IPS-20b (cell line): ENCODE measurements around the gene TMOD1.
"Not testable (repeated sequence)": the region's sequence is repeated elsewhere in the genome, so short reads cannot be mapped to it uniquely, and the experiment has no call there.

Experiments used
- H3K27ac ChIP-seq: one replicate; pipeline ENCODE4 v1.5.1; 2013; ENCODE audit warnings: low read length
- H3K27me3 ChIP-seq: 2 replicates; pipeline ENCODE4 v1.6.1; 2013; ENCODE audit warnings: mild to moderate bottlenecking, low read length, inconsistent platforms; ENCODE audit not compliant: insufficient read depth
- H3K36me3 ChIP-seq: 2 replicates; pipeline ENCODE4 v1.6.1; 2013; ENCODE audit warnings: low read depth, mild to moderate bottlenecking, inconsistent platforms, low read length, moderate library complexity; ENCODE audit not compliant: insufficient read depth
- H3K4me1 ChIP-seq: 2 replicates; pipeline ENCODE4 v1.6.1; 2013; ENCODE audit warnings: mild to moderate bottlenecking, control low read depth, inconsistent platforms, low read length, moderate library complexity; ENCODE audit not compliant: insufficient read depth
- H3K4me3 ChIP-seq: 2 replicates; pipeline ENCODE4 v1.5.1; 2013; ENCODE audit warnings: mild to moderate bottlenecking, low read length, inconsistent platforms
- H3K9ac ChIP-seq: 2 replicates; pipeline ENCODE4 v1.6.1; 2013; ENCODE audit warnings: low read depth, mild to moderate bottlenecking, inconsistent platforms, low read length, moderate library complexity
- H3K9me3 ChIP-seq: 2 replicates; pipeline ENCODE4 v1.6.1; 2013; ENCODE audit warnings: mild to moderate bottlenecking, low read depth, low read length, inconsistent platforms; ENCODE audit not compliant: insufficient read depth

The TMOD1 gene

DNA sequence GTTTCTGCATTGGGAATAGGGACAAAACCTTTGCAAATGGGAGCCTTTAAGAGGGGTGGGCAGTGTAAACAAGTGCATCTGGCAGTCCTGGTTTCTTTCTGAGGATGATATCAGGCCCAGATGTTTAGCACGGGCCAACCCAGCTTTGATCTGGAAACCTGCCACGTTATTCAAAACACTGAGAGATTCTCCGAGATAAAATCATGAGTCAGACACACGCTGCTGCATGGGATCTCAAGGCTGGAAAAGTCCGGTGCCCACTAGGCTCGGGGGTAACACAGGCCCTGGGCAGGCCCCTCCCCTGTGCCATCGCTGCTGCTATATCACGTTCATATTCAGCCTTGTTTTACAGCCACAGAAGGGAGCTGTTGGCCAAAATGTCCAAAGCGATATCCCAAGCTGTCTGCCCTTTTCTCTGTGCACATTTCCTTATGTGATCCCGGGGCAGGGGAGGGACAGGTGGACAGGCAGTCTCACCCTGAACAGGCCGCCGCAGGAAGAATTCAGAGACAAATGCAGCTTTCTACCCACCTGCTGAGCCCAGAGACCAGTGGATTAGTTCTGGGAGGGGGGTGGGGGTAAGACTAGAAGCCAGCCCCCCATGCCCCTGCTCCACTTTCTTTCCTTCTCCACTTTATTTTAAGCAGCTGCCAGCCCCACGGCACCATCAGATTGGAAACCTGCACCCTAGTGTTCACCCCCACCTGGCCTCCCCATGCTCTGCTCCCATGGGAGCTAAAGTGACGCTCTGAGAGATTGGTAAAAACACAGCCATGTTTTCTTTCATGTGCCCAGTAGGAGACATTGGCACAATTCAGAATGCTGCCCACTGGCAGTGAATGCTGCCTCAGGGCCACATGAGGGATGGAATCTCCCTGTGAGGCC is 63.1 kb downstream of the TMOD1 start:
- no peak overlapping the region for H3K27ac ChIP-seq
- no peaks in the 10 kb centered on the region for H3K27me3 ChIP-seq
- H3K4me3 ChIP-seq, result no peak overlapping the region
- peaks cover 11% of the 10 kb centered on the region; the same call in 1 of the 2 replicates for H3K4me1 ChIP-seq
- H3K9me3 ChIP-seq, result no peaks in the 10 kb centered on the region
- H3K9ac ChIP-seq, result no peak overlapping the region
- no peaks in the 10 kb centered on the region for H3K36me3 ChIP-seq

DNA sequence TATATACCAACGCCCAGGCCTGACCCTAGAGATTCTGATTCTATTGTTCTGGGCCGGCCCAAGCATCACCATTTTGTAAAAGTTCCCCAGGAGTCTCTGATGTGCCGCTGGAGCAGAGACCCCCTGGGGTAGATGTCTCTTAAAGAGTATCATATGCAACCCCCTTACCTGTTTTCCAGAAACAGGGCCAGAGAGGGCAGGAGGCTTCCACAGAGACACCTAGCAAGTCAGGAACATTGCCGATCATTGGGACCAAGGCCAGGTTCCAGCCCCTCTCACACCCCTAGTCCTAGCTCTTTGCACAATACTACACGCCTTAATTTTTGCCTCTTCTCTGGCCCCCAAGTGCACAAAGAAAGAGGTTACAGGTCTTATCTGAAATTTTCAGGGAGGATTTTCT is 63.8 kb downstream of the TMOD1 start:
- H3K4me1 ChIP-seq, result peaks cover 11% of the 10 kb centered on the region; the same call in 1 of the 2 replicates
- H3K9ac ChIP-seq, result no peak overlapping the region

DNA sequence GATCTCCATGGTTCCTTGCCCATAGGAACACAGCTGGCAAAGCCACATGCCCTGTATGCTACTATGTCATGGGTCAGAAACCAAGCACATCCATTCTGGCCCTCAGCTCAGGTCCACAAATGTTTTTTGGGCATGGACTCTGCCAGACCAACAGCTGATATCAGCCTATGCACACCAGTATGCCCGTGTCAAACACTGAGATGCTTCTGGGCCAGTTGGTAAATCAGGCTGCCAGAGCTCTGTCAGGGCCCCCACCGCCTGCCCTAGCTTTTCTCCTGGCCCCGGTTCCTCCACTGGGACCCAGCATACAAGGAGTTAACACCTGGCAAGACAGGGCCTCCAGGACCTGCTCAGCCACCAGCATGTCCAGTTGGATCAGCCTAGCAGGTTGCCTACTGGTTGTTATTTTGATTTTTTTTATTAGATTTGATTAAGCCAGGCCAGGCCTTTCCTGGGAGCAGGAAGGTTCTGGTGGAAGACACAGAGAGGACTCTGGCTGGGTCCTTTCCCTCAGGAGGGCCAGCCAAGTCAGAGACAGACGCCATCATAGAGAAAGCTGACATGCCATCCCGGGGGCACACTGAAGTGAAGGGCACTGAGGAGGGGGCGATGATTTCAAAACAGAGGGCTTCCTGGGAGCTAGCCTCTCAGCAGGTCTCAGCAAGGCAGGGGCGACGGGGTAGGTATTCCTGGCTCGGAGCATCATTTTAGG is 65.9 kb downstream of the TMOD1 start:
- Histone ChIP-seq H3K4me3 (no peak overlapping the region), H3K9ac (no peak overlapping the region), H3K27ac (no peak overlapping the region), H3K9me3 (no peaks in the 10 kb centered on the region), H3K4me1 (peaks cover 11% of the 10 kb centered on the region; the same call in 1 of the 2 replicates), H3K36me3 (no peaks in the 10 kb centered on the region), H3K27me3 (no peaks in the 10 kb centered on the region)

More for the DNA sequence above, 63.8 kb downstream of the TMOD1 start:
- no peaks in the 10 kb centered on the region for H3K27me3 ChIP-seq
- H3K27ac ChIP-seq, result no peak overlapping the region
- H3K9me3 ChIP-seq, result no peaks in the 10 kb centered on the region
- H3K36me3 ChIP-seq, result no peaks in the 10 kb centered on the region
- H3K4me3 ChIP-seq, result no peak overlapping the region

DNA sequence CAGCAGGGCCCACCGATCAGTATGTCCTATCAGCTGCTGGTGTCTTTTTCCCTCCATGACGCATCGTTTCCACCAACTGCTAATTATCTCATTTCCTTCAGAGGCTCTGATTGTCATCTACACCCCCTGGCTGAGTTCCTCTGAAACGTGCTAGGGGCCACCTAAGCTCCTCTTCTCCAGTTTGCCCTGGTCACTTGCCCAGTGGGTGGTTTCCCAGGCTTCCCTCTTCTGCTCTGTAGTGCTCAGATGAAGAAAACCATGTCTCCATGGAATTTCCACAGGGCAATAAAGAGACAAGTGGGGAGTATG is 66.4 kb downstream of the TMOD1 start:
- no peaks in the 10 kb centered on the region for H3K27me3 ChIP-seq
- no peak overlapping the region for H3K9ac ChIP-seq
- no peak overlapping the region for H3K4me3 ChIP-seq
- no peaks in the 10 kb centered on the region for H3K9me3 ChIP-seq
- peaks cover 11% of the 10 kb centered on the region; the same call in 1 of the 2 replicates for H3K4me1 ChIP-seq
- no peak overlapping the region for H3K27ac ChIP-seq
- no peaks in the 10 kb centered on the region for H3K36me3 ChIP-seq

DNA sequence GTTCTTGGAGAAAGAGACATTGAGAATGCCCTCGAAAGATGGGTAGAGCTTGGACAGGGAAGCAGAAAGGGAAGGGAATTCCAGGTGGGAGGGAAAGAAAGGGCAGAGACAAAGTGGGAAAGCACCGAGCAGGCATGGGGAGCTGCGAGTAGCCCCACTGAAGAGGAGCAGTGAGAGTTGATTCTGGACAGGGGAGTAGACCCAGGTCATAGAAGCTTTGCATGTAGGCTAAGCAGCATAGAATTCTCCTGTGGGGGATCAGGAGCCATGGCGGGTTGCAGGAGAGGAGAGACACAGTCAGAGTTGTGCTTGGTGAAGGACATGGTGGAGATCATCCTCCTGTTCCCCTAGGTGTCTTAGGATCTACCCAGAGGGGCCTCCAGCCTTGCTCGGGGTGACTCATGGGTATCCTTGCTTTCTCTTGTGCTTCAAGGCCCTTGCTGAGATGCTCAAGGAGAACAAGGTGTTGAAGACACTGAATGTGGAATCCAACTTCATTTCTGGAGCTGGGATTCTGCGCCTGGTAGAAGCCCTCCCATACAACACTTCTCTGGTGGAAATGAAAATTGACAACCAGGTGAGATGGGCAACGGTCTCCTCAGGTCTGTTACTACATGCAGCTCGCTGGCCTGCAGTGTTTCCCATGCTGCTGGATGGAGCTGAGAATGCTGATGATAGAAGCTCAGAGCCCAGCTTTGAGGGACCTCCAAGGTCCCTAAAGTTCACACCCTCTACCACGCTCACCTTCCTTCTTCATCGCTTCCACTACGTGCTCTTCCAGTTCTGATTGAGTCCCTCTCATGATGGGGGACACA is 67.2 kb downstream of the TMOD1 start:
- no peaks in the 10 kb centered on the region for H3K36me3 ChIP-seq
- peaks cover 11% of the 10 kb centered on the region; the same call in 1 of the 2 replicates for H3K4me1 ChIP-seq
- no peaks in the 10 kb centered on the region for H3K27me3 ChIP-seq
- H3K27ac ChIP-seq, result no peak overlapping the region
- H3K4me3 ChIP-seq, result no peak overlapping the region
- no peaks in the 10 kb centered on the region for H3K9me3 ChIP-seq
- no peak overlapping the region for H3K9ac ChIP-seq

DNA sequence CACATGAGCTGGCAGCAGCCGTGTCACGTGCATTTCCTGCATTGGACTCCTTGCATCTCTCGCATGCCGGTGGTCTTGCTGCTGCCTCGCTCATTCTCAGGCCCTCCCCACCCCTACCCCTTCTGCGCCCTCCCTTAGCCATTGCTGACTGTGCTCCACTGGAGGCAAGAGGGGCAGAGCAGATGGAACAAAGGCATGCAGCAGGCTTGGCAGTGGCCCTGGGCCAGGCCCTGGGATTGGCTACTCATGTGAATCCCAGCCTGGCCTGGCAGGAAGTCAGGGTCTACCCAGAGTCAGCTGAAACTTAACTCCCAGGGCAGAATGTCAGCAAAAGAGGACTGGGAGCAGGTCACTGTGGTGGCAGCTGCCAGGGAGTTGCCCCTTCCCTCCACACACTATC is 69.4 kb downstream of the TMOD1 start:
- H3K4me3 ChIP-seq, result no peak overlapping the region
- no peak overlapping the region for H3K27ac ChIP-seq
- no peaks in the 10 kb centered on the region for H3K27me3 ChIP-seq
- no peaks in the 10 kb centered on the region for H3K4me1 ChIP-seq
- no peak overlapping the region for H3K9ac ChIP-seq
- no peaks in the 10 kb centered on the region for H3K9me3 ChIP-seq
- H3K36me3 ChIP-seq, result no peaks in the 10 kb centered on the region

DNA sequence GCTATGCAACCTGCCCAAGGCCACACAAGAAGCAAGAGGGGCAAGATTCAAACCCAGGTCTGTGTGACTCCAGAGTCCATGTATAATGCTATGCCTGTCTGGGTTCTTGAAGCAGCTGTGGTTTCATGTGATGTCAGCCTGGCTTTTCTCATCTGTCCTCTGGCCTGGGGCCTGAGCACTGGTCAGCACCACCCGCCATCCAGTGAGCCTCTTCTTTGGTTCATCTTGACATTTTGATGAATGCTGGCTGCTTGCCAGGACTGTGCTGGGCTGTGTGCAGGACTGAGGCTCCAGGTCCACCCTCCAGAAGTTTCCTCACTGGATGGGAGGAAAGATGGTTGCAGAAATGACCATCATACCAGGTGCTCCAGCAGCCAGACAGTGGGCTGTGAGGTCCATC is 70.2 kb downstream of the TMOD1 start:
- Histone ChIP-seq H3K9me3 (no peaks in the 10 kb centered on the region), H3K4me1 (no peaks in the 10 kb centered on the region), H3K27me3 (no peaks in the 10 kb centered on the region), H3K9ac (no peak overlapping the region), H3K4me3 (no peak overlapping the region), H3K36me3 (no peaks in the 10 kb centered on the region), H3K27ac (no peak overlapping the region)

DNA sequence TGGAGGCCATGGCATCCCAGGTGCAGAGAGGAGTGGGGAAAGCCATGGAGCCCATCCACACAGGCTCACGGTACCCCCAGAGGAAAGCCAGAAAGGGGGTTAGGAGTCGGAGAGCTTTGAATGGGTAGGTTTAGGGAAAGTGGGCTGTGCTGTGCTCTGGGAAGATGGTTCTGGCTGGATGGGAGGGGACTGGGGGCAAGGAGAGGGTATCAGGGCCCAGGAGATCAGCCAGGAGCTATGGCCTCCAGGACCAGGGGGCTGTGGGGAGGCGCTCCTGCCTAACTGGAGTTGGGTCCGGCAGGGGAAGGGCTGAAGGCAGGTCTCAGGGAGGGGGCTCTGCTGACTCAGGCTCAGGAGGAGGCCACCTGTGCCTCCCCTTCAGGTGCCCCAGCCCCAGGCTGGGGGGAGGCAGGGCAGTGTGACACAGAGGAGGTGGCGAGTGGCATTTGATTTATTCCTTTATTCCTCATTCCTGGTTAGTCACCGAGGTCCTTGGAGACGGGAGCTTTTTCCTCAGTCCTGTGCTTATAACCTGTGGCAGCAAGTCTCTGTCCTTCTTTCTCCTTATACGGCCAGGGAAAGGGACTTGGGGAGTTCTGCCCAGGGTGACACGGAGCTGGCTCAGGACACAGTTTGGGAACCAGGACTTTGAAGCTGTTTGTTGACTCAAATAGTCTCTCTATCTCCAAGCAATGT is 70.9 kb downstream of the TMOD1 start:
- Histone ChIP-seq H3K4me1 (no peaks in the 10 kb centered on the region), H3K4me3 (no peak overlapping the region), H3K36me3 (no peaks in the 10 kb centered on the region), H3K27me3 (no peaks in the 10 kb centered on the region), H3K27ac (no peak overlapping the region), H3K9me3 (no peaks in the 10 kb centered on the region), H3K9ac (no peak overlapping the region)

DNA sequence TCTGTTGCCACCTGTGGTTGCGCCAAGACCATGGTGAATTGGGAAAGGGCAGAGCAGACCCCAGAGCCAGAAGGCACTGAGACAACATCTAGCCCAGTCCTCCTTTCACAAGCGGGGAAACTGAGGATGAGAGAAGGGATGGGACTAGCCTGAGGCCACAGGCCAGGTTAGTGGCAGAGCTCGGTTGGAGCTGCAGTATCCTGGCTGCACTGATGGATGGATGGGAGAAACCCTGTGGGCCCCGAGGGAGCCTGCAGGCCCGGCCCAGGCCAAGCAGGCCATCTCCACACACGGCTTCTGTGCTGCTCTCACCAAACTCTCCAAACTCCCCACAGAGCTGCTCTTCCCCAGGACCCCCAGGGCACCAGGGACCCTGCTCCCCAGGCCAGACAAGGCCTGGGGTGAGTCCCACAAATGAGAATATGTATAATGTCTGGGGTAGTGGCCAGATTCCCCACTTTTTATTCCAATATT is 71.5 kb downstream of the TMOD1 start:
- no peaks in the 10 kb centered on the region for H3K9me3 ChIP-seq
- H3K4me1 ChIP-seq, result no peaks in the 10 kb centered on the region
- no peak overlapping the region for H3K4me3 ChIP-seq
- H3K36me3 ChIP-seq, result no peaks in the 10 kb centered on the region
- H3K27ac ChIP-seq, result no peak overlapping the region
- no peaks in the 10 kb centered on the region for H3K27me3 ChIP-seq
- no peak overlapping the region for H3K9ac ChIP-seq

DNA sequence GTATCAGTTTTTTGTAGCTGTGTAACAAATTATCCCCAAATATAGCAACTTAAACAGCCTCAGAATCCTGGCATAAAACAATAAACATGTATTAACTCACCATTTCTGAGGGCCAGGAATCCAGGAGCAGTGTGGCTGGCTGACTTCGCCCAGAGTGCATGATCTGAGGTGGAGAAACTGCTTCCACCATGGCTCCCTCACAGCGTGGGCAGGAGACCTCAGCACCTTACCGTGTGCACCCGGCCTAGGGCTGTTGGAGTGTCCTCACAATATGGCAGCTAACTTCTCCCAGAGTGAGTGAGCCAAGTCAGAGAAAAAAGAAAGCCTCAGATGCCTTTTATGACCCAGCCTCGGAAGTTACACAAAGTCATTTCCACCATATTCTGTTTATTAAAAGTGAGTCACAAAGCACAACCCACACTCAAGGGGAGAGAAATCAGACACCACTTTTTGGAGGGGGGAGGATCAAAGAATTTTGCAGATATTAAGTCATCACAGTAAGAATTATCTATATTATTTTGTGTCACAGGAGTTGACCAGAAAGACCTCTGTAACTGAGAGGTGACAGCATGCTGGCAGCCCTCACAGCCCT is 72.1 kb downstream of the TMOD1 start:
- no peaks in the 10 kb centered on the region for H3K9me3 ChIP-seq
- no peak overlapping the region for H3K9ac ChIP-seq
- no peaks in the 10 kb centered on the region for H3K4me1 ChIP-seq
- H3K4me3 ChIP-seq, result no peak overlapping the region
- H3K27ac ChIP-seq, result no peak overlapping the region
- H3K36me3 ChIP-seq, result no peaks in the 10 kb centered on the region
- no peaks in the 10 kb centered on the region for H3K27me3 ChIP-seq

DNA sequence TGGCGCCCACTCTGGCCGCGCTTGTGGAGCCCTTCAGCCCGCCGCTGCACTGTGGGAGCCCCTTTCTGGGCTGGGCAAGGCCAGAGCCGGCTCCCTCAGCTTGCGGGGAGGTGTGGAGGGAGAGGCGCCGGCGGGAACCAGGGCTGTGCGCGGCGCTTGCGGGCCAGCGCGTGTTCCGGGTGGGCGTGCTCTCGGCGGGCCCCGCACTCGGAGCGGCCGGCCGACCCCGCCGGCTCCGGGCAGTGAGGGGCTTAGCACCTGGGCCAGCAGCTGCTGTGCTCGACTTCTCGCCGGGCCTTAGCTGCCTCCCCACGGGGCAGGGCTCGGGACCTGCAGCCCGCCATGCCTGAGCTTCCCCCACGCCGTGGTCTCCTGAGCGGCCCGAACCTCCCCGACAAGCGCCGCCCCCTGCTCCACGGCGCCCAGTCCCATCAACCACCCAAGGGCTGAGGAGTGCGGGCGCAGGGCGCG is 72.7 kb downstream of the TMOD1 start:
- H3K27ac ChIP-seq, H3K9ac ChIP-seq, H3K9me3 ChIP-seq, H3K27me3 ChIP-seq, H3K36me3 ChIP-seq, H3K4me1 ChIP-seq, H3K4me3 ChIP-seq: not testable (repeated sequence)
